GM18502 (cell line): ENCODE results near the gene YTHDF2.
"Not testable (repeated sequence)": the region's sequence is repeated elsewhere in the genome, so short reads cannot be mapped to it uniquely, and the experiment has no call there.

Experiments used
- ATAC-seq: cut with Tn5 transposase; IDR thresholded peaks from one replicate; pipeline ENCODE4 v1.9.1; 2021; ENCODE audit warnings: mild to moderate bottlenecking; ENCODE audit not compliant: unreplicated experiment, poor library complexity

YTHDF2 gene

GRCh38 chr1:28756846-28757245, 20.1 kb downstream of the YTHDF2 start:
- ATAC-seq: no peak

GRCh38 chr1:28758420-28758819, 21.7 kb downstream of the YTHDF2 start:
- ATAC-seq: no peak

GRCh38 chr1:28759257-28759656, 22.5 kb downstream of the YTHDF2 start:
- ATAC-seq: no peak

GRCh38 chr1:28761189-28761588, 24.4 kb downstream of the YTHDF2 start:
- no peak for ATAC-seq

GRCh38 chr1:28766532-28767183, 29.9 kb downstream of the YTHDF2 start:
- no peak for ATAC-seq

GRCh38 chr1:28770601-28771165, 33.9 kb downstream of the YTHDF2 start:
- ATAC-seq: no peak

- not testable (repeated sequence) for ATAC-seq
Measured at GRCh38 chr1:28771921-28772320, 35.2 kb downstream of the YTHDF2 start.

GRCh38 chr1:28773105-28773504, 36.4 kb downstream of the YTHDF2 start:
- ATAC-seq: no peak

GRCh38 chr1:28775121-28775942, 38.6 kb downstream of the YTHDF2 start:
- ATAC-seq: no peak

GRCh38 chr1:28776341-28776740, 39.6 kb downstream of the YTHDF2 start:
- no peak for ATAC-seq

GRCh38 chr1:28778021-28778420, 41.3 kb downstream of the YTHDF2 start:
- no peak for ATAC-seq

- ATAC-seq: no peak
Measured at GRCh38 chr1:28779751-28780408, 43.1 kb downstream of the YTHDF2 start.

GRCh38 chr1:28781305-28781704, 44.6 kb downstream of the YTHDF2 start:
- ATAC-seq: no peak

GRCh38 chr1:28782011-28782410, 45.3 kb downstream of the YTHDF2 start:
- no peak for ATAC-seq

GRCh38 chr1:28783363-28783762, 46.6 kb downstream of the YTHDF2 start:
- ATAC-seq: no peak

- no peak for ATAC-seq
Measured at GRCh38 chr1:28789412-28789811, 52.7 kb downstream of the YTHDF2 start.

GRCh38 chr1:28789816-28790215, 53.1 kb downstream of the YTHDF2 start:
- no peak for ATAC-seq

GRCh38 chr1:28790377-28791035, 53.8 kb downstream of the YTHDF2 start:
- no peak for ATAC-seq

- ATAC-seq: not testable (repeated sequence)
Measured at GRCh38 chr1:28791929-28792328, 55.2 kb downstream of the YTHDF2 start.

GRCh38 chr1:28792644-28793121, 55.9 kb downstream of the YTHDF2 start:
- ATAC-seq: no peak
